ENCODE results near the gene DCLK1. TPM values are rescaled to one million over a fixed set of nuclear protein-coding genes. Genes with fewer than 3 reads are reported as not detected.

DCLK1 gene
- total RNA-seq, 1 experiment from 2014 or later = 36.2 TPM

DNA sequence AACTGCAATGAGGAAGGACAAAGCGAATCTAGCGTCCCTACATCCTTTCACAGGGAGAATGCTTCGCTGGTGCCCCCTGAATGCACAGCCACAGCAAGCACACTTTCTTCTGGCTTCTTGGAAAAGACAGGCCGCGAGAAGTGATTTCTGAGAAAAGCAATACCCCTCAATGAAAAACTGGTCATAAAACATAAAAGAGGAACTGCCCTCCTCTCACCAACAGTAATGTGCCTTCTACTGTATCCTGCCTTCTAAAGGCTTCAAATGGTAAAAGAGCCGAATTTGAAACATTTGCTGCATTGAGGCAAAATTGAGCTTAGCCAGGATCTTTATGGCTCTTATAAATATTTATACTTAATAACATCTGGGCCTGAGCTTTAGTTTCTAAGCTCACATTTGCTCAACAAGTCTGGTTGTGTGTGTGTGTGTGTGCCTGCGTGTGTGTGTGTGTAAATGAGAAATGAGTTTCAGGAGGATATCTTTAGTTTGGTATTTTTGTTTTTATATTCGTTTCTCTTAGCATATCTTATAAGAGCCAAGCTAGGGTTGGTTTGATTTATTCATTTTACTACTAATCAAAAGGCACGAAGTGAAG is 408.6 kb downstream of the DCLK1 start:
- Histone ChIP-seq H3K4me1 (ENCODE audit: insufficient read depth, low read length) (no peaks in the 10 kb centered on the region), H3K79me1 (ENCODE audit: insufficient read depth, low read depth, low read length, poor library complexity, severe bottlenecking) (no peaks in the 10 kb centered on the region), H2BK5ac (ENCODE audit: insufficient read length, low read length) (no peak overlapping the region), H2BK120ac (ENCODE audit: low read depth, low read length, poor library complexity, severe bottlenecking) (no peak overlapping the region), H3K27ac (ENCODE audit: insufficient read length, low read depth, low read length) (no peak overlapping the region), H3K56ac (ENCODE audit: insufficient read length, low read depth, low read length) (no peak overlapping the region), H3K4ac (ENCODE audit: low read depth, low read length) (no peak overlapping the region), H4K20me1 (ENCODE audit: control insufficient read depth, insufficient read depth, insufficient read length) (no peaks in the 10 kb centered on the region), H2BK20ac (ENCODE audit: low read depth, low read length, poor library complexity, severe bottlenecking) (no peak overlapping the region), H4K8ac (replicated peaks; ENCODE audit: insufficient read length, low read depth, low read length) (no peak overlapping the region), H3K23me2 (ENCODE audit: insufficient read length, low read depth, low read length, poor library complexity, severe bottlenecking) (no peaks in the 10 kb centered on the region), H3K18ac (ENCODE audit: insufficient read length, low read depth, low read length) (no peak overlapping the region), H3K14ac (ENCODE audit: insufficient read depth, low read length) (no peak overlapping the region), H3K27me3 (ENCODE audit: insufficient read depth, low read length) (no peaks in the 10 kb centered on the region), H3K9ac (ENCODE audit: extremely low read depth, insufficient read length, low read length) (no peak overlapping the region), H2AK5ac (ENCODE audit: insufficient read length, low read length) (no peak overlapping the region), H3K4me2 (ENCODE audit: insufficient read depth, insufficient read length, low read length) (no peak overlapping the region), H2BK12ac (ENCODE audit: insufficient read length, low read depth, low read length) (no peak overlapping the region), H3T11ph (ENCODE audit: low read length) (no peak overlapping the region), H3K9me3 (ENCODE audit: control insufficient read depth, low read depth, low read length) (no peaks in the 10 kb centered on the region), H4K5ac (ENCODE audit: insufficient read length, low read depth, low read length) (no peak overlapping the region), H4K91ac (ENCODE audit: insufficient read length, low read depth, low read length) (no peak overlapping the region), H3K79me2 (ENCODE audit: insufficient read depth, low read length) (no peaks in the 10 kb centered on the region), H2BK15ac (ENCODE audit: low read depth, low read length) (no peak overlapping the region), H2AFZ (ENCODE audit: low read length) (no peak overlapping the region), H3K23ac (ENCODE audit: insufficient read length, low read depth, low read length) (no peak overlapping the region)
- H3K4me3 Mint-ChIP-seq = no peak overlapping the region
- H3K4me1 Mint-ChIP-seq = peaks cover 7 to 13% of the 10 kb centered on the region in 2 experiments
- no peaks in the 10 kb centered on the region for H3K27me3 Mint-ChIP-seq (ENCODE audit: low read depth)
- H3K36me3 Mint-ChIP-seq (ENCODE audit: insufficient read depth in 1 of 3, low read depth in 3 of 3) = no peaks in the 10 kb centered on the region
- WGBS (ENCODE audit: extremely low coverage, insufficient read length, low lambda C conversion rate) = no CpG with 5 or more reads among the region's 9 CpGs
- 0 out of 7 replicates have a peak overlapping the region, but pooled peaks of 1 of the 3 experiments have one; percentile 53 for H3K27ac Mint-ChIP-seq
- TF ChIP-seq, protein P1, sequence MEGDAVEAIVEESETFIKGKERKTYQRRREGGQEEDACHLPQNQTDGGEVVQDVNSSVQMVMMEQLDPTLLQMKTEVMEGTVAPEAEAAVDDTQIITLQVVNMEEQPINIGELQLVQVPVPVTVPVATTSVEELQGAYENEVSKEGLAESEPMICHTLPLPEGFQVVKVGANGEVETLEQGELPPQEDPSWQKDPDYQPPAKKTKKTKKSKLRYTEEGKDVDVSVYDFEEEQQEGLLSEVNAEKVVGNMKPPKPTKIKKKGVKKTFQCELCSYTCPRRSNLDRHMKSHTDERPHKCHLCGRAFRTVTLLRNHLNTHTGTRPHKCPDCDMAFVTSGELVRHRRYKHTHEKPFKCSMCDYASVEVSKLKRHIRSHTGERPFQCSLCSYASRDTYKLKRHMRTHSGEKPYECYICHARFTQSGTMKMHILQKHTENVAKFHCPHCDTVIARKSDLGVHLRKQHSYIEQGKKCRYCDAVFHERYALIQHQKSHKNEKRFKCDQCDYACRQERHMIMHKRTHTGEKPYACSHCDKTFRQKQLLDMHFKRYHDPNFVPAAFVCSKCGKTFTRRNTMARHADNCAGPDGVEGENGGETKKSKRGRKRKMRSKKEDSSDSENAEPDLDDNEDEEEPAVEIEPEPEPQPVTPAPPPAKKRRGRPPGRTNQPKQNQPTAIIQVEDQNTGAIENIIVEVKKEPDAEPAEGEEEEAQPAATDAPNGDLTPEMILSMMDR (conservative IDR thresholded peaks at IDR 0.05) = no peak
- no peaks in the 10 kb centered on the region for H3K9me3 Mint-ChIP-seq
- DNase-seq = no peak
